HUDEP-2 (cell line): ENCODE results near the gene PHF12.
A peak's percentile ranks its signal among the peaks of the same experiment; 100 is the strongest.
"Not testable (repeated sequence)": the region's sequence is repeated elsewhere in the genome, so short reads cannot be mapped to it uniquely, and the experiment has no call there.

ENCODE experiments used
- DNase-seq, 76 experiments: peaks; one replicate each; lab custom pipeline; 2025; ENCODE audit not compliant: unreplicated experiment in 76 of 76; lab: John Stamatoyannopoulos, UW

The PHF12 gene

DNA sequence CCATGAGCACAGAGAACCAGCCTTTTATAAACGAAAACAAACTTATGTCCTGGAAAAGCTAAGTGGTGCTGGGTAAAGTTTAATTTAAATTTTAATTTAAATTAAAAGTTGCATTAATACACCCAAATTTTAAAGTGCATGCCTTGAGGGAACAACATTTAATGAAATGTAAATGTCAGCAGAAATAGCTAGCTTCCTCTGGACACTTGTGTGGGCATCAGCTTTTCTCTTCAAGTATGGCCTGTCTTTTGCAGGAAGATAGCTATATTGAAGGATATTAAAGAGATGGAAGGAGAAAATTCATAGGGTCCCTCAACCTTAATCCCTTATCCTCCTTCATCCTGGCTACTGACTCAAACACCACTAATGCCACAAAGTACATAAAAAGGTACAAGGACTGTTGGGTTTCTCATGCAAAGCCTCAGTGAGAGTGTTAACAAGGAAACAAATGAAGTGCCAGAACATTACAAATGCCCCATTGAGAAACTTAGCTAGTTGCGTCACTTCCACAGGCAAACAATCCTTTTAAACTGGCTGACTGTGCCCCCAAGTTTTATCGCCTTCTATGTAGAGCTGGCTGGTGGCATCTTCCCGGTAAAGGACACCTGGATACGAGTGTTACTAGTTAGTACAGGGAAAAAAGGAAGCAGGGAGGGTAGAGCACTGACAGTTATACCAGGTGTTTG lies 14.1 kb downstream of the PHF12 start:
- DNase-seq: no peak

DNA sequence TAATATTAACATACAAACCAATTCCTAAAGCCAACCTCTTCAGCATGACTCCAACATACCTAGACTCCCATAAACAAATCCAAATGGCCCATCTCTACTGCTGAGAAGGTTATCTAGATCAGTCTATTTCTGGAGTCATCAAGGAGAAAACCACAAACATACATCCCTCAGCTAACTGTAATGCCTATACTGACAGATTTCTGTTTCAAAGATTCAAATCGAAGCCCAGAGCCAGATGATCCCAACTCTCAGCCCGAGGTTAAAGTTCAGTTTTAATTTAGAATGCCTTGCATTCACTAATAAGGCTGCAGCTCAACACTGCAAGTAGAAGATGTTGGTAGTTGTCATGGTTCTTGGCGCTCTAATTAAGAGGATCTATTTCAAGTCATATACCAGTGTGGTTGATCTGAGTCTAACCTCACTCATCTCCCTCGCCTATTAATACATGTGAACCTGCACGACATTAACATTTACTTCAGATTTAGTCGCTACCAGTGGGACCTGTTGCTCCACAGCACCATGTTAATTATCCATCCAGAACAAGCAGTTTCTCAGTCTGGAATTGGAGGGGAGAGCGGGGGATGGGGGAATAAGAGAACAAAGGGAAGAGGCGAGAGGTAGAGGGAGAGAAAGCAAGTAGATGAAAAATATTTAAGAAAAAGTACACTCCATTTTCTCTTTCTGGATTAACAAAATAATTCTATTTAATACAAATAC lies 15.4 kb downstream of the PHF12 start:
- DNase-seq: no peak

DNA sequence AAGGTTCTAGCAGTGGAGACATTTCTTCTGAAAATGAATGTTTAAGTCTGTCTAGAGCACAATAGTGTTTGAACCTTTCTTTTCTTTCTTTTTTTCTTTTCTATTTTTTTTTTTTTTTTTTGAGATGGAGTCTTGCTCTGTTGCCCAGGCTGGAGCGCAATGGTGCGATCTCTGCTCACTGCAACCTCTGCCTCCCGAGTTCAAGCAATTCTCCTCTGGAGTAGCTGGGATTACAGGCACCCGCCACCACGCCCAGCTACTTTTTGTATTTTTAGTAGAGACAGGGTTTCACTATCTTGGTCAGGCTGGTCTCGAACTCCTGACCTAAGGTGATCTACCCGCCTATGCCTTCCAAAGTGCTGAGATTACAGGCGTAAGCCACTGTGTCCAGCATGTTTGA lies 16.8 kb downstream of the PHF12 start:
- DNase-seq: not testable (repeated sequence)

DNA sequence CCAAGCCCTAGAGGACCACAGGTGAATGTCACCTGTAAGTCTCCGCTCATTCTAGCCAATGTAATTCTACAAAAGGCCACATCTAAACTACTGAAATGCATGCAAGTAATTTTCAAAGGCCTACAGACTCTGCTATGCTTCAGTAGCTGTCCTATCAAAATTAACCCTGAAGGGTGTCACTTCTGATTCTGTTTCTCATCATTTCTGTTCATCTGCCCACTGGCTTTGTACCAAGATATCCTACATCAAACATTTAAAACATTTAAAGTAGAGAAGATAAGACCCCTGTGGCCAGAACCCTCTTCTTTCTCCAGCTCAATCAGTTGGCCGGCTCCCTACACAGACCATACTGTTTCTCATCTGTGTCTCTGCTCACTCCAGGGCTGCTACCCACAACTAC lies 21.5 kb downstream of the PHF12 start:
- DNase-seq: peak in 1 of 76 experiments; percentile 11

DNA sequence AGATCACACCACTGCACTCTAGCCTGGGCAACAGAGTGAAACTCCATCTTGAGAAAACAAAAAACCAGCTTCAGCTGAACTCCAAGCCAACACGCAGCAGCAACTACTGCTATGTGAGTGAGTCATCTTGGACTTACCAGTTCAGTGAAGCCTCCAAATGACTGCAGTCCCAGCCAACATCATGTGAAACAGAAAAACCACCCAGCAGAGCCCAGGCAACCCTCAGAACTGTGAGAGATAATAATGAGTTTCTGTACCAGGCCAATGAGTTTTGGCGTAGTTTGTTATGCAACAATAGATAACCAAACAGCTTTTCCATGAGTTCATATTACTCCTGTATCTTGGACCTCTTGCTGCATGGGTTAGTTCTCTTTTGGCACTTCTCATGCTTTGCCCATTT lies 23.3 kb downstream of the PHF12 start:
- no peak for DNase-seq

DNA sequence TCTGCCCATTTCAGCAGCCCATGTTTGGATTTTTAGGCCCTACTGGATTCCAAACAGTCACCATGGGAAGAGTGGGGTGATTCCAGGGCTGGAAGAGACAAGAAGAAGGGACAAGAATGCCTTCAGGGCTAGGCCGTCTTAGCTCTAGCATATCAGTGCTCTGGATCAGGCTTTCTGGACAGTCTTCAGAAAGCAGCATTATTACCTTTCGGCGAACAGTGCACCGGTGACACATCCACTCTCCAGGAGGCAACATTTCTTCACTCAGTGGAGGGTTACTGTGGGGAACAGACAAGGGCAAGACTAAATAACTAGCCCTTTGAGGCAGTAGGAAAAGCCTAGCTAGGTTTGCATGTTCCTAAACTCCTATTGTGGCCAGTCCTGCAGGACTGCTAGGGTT lies 24.5 kb downstream of the PHF12 start:
- no peak for DNase-seq

DNA sequence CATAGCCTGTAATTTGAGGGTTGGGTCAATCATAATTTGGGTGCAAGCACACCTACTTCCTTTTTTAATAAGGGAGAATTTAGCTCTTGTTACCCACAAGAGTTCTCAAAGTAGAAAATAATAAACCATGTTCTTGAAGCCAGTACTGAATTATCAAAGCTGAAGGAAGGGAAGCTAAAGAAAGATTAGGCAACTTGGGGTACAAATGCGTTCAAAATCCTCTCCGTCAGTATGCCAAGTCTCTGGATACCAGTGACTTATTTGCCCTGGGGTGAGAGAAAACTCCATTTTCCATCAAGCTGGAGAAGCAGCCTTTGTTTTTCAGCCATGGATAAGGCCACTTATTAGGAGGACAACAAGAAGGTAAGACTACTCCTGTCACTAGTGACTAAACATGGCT lies 25.0 kb downstream of the PHF12 start:
- no peak for DNase-seq

DNA sequence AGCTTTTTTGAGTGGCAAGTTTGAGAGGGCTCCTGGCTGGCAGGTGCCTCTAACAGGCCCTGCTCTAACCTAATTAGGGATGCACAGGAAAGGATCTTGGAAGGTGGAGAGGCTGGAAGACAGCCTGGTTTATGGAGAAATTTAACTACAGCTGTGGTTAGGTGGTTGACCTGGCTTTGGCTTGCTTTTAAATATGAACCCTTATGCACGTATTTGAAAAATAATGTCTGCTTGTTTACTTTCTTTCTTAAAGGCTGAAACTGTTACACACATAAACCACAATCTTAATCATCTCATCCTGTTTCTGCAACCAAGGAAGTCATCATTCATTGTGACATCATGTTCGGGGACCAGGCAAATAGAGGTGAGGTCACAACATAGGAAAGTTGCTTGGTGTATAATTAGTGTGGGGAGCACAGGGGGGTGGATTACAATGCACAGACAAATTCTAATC lies 25.4 kb downstream of the PHF12 start:
- no peak for DNase-seq

DNA sequence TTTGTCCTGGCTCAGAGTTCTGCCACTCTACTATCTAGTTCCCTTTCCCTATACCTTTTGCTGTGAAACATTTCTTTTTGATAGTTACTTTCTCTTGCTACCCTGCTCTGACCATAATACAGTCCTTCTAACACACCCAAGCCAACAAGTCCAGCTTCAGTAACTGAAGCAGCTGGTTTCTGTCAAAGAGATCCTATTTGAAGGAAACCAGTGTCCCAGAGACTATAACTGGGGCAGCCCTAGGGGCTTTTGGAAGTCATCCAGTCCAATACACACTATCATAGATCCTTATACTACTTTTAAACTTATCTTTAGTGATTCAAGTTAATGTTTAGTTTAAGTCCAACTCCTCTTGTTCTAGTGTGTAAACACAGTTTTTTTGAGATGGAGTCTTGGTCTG lies 31.1 kb downstream of the PHF12 start:
- DNase-seq: no peak

DNA sequence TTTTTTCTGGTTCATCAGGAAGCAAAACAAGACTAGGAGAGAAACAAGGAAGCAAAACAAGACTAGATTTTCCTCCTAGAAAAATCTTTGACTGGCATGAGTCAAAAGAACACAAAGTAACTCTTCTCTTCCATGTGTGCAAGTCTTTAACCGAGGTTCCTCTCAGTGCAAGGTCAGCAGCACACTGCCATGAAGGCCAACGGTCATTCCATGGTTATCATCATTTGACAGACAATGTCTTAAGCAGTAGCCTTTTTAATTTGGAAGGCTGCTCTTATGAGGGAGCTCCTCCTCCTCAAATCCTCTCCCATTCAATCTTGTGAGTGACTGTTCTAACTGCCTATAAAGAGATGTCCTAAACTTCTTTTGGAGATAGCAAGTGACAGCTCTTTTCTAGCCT lies 33.0 kb downstream of the PHF12 start:
- DNase-seq: no peak

DNA sequence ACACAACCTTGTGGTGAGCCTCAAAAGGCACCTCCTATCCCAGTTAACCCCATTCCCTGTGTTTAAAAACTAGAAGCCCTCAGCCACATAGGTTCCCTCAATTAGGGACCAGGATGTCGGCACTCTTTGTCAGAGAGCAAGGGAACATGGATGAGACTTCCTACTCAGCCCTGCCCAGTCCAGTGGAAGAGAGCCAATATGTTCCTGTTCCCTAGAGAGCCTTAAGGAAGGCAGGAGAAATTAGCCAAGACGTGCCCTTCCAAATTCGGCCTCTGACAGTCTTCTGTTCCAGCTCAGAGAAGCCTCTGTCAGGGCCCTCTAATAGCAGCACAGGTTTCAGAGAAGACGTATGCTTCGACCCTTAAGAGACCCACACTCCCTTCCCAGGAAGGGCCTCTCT lies 33.9 kb downstream of the PHF12 start:
- no peak for DNase-seq

DNA sequence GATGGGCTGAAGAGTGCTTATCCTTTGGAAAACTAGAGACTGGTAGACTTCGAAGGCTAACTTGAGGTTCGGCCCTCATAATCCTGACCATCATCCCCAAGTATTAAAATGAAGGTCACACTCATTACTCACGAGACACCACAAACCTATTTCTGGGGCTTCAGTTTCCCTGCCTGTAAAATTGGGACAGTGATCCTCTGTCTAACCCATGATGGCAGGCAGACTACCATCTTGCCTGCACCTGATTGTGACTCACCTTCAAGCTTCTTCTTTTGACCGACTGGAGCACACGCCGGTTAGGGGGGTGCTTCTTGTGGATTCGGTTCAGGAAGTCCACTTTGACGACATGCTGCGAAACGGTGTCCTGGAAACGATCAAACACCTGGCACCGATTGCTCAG lies 34.3 kb downstream of the PHF12 start:
- no peak for DNase-seq

DNA sequence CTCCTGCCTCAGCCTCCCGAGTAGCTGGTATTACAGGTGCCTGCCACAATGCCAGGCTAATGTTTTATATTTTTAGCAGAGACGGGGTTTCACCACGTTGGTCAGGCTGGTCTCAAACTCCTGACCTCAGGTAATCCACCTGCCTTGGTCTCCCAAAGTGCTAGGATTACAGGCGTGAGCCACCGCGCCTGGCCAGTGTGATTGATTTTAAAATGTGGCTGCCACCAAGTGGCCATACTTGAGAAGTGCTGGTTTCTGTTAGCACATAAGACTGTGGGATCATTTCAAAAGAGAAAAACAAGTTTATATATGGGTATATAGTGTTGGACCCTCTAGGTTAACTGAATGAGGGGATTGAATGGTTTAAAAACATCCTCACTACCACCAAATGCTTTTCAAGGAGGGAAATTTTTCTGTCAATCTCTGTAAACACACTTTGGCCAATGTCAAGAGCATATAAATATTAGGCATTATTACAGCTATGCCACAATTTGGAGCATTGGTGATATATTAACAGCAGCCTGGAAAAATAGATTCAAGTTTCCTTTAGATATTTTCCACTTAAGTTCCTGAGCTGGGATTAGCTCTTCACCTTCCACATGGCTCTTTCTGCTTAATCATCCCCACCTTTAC lies 34.9 kb downstream of the PHF12 start:
- DNase-seq: peak in 19 of 76 experiments; percentile 8 to 40 (median 21)

DNA sequence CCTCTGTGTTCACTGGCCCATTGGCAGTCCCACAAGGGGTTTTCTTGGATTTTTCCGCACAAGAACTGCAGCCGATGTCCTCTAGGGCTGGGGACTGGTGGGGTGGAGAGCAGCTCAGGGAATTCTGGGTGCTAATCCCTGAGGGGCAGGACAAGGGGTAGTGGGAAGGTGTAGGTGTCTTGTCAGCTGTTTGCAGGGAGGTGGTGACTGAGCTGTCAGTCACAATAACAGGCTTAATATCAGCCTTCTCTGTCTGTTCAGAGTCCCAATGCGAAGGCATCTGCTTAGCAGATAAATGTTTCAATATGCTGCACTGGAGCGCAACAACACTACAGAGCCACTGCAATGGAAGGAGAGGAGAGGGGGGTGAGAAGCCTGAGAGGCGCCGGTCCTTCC lies 38.4 kb downstream of the PHF12 start:
- DNase-seq: no peak

DNA sequence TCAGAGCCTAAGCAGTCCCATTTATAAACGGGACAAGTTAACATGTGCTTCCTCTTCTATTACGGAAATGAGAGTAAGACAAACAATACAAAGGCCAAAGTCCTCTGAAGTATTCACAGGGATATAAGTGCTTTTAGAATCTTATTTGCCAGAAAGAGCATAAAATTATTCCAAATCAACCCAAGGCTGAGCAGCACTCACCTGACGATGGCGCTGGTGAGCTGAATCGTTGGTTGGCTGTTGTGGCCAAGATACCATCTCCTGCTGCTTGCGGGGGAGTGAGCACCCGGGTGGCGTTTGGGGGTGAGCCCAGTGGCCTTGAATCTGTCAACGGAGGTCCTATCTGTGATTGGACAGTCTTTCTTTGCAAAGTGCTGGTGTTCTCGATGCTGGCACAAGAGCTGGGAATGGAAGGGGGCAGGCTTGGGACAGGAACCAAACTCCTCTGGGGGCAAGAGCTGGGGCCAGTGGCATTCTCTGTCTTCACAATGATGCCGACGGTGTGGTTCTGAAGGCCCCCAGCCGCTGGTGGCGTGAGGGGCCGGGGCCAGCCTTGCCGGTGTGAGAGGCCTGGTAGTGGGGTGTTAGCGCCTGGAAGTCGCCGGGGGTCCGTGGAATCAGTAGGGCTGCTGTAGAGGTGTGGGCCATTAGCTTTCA lies 38.9 kb downstream of the PHF12 start:
- DNase-seq: peak in 73 of 76 experiments; percentile 21 to 88 (median 67)

DNA sequence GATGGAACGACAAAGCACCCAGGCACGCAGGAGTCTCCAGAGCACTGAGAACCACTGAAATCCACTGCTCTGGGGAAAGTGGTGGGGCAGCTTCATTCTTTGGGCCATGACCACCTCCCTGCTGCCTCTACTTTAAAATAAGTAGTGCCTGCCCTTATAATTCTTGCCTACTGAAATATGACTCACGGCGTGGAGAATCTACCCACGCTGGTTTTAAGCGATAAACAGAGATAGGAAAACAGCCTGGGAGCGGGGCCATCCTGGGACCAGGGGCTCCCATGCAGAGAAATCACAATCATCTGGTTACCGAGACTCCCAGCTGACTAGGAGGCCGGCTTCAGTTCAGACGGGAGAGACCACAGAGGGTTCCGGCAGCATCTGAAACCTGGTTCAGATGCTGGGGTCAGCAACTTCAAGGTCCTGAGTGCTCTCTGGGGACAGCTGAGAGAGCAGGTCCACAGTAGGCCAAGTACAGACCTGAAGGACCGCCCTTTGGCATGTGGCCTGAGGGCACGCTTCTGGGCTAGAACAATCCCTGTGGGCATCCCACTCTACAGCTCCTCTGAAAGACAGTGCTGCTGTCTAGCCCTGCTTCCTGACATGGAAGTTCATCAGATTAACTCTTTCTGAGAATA lies 39.8 kb downstream of the PHF12 start:
- no peak for DNase-seq

DNA sequence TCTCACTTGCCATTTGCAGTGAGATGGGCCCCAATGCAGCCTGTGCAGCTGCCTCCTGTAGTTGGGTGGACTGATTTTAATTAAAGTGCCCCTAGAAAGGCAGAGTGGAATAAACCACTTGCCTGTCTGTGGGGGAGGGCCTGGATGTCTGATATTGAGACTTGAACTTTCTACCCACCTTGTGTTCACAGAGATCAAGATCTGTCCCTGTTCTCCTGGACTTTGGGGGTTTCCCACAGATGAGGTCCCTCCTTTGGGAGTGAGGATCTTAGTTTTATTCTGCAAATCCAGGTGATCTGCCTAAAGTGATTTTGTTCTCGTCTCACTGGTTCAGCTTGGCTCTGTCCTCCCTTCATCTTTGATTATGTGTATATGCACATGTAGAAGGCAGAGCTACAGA lies 40.8 kb downstream of the PHF12 start:
- no peak for DNase-seq

DNA sequence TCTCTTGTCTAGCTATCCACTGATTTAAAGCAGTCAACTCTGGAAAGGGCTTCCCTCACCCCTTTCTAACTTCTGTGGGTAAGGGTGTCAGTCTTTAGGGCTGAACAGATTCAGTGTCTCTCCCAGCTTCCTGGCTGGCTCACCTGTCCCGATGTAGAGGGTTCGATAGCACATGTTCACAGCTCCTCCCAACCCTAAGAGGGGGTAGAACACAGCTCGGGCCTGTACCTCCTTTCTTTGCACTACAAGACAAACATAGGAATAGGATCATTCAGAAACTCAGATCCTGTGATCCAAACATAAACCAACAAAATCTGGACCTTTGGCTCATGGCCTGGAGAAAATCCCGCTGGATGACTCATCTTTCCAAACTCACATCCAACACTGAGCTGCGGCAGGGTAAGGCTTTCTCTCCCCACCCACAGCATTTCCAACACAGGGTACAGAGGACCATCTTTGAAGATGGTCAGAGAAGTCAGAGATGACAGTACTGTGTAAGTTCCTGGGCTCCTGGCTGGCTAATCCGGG lies 42.6 kb downstream of the PHF12 start:
- DNase-seq: no peak

DNA sequence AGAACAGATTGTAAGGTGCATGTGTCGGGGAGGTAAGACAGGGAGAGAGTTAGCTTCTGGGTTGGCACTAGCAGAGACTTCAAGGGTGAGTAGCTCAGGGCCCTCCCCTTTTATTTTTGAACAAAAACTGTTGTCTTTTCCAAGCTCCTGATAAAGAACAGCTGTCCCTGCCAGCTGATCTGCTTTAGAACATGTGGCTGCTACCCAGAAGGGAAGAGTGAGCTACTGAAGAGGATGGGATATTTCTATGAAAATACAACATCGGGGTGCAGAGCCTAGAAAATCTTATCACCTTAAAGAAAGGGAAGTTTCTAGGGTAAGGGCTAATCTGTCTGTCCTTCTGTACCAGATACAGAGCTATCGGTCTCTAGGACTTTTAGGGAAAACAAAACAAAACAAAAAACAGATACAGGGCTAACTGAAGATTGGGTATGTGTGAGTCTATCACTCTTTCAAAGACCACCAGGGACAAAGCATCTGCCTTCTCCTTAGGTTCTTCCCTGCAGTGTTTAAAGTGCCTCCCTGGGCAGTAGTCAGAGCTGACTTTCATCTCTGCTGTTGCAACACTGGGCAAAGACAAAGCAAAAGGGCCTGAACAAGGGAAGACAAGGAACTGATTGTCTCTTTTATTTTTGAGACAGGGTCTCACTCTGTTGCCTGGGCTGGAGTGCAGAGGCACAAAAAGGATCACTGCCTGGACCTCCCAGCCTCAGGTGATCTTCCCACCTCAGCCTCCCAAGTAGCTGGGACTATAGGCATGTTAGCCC lies 43.4 kb downstream of the PHF12 start:
- DNase-seq: peak in 31 of 76 experiments; percentile 7 to 66 (median 29)
